Fibroblast of lung (primary cell): ENCODE measurements around the gene KRT4. TPM values are rescaled to one million over a fixed set of nuclear protein-coding genes. Genes with fewer than 3 reads are reported as not detected.

ENCODE experiments used
- DNase-seq, 2 donors: peaks; one replicate each; pipeline versions ENCODE4 v3.0.0 to v3.0.0-alpha.2; 2010; ENCODE audit warnings: low read depth in 2 of 2
- H2AFZ ChIP-seq: 2 replicates; pipeline ENCODE4 v1.5.1; 2012; ENCODE audit warnings: low read length, control low read depth, inconsistent platforms
- H3K27ac ChIP-seq: 2 replicates; pipeline ENCODE4 v1.5.1; 2011; ENCODE audit warnings: low read length, control low read depth; ENCODE audit not compliant: insufficient read depth
- H3K27me3 ChIP-seq: 2 replicates; pipeline ENCODE4 v1.5.1; 2011; ENCODE audit warnings: mild to moderate bottlenecking, low read length; ENCODE audit not compliant: control insufficient read depth, insufficient read depth
- H3K36me3 ChIP-seq: 2 replicates; pipeline ENCODE4 v1.5.1; 2011; ENCODE audit warnings: low read length; ENCODE audit not compliant: control insufficient read depth, insufficient read depth
- H3K4me1 ChIP-seq: 2 replicates; pipeline ENCODE4 v1.5.1; 2011; ENCODE audit warnings: low read length; ENCODE audit not compliant: control insufficient read depth, insufficient read depth; ENCODE audit errors: extremely low read depth
- H3K4me2 ChIP-seq: 2 replicates; pipeline ENCODE4 v1.5.1; 2011; ENCODE audit warnings: low read length, control low read depth; ENCODE audit not compliant: insufficient read depth; ENCODE audit errors: extremely low read depth
- H3K4me3 ChIP-seq, 4 experiments: fragments of 200-600 bp in 1 of 4; sonication (generic) in 1 of 4; replicated peaks in 1 of 4; 2 replicates each; pipeline ENCODE4 v1.5.1; 2011 to 2016; ENCODE audit warnings: low read length in 4 of 4, low read depth in 3 of 4, mild to moderate bottlenecking in 3 of 4, control low read depth in 2 of 4, inconsistent platforms in 1 of 4, mixed read lengths in 1 of 4; ENCODE audit not compliant: insufficient read depth in 1 of 4; ENCODE audit errors: control extremely low read depth in 1 of 4
- H3K79me2 ChIP-seq: 2 replicates; pipeline ENCODE4 v1.5.1; 2012; ENCODE audit warnings: mild to moderate bottlenecking, low read length, inconsistent platforms; ENCODE audit not compliant: control insufficient read depth, insufficient read depth
- H3K9ac ChIP-seq: 2 replicates; pipeline ENCODE4 v1.5.1; 2011; ENCODE audit warnings: mild to moderate bottlenecking, low read length, control low read depth; ENCODE audit not compliant: insufficient read depth
- H3K9me3 ChIP-seq: 2 replicates; pipeline ENCODE4 v1.5.1; 2012; ENCODE audit warnings: low read depth, low read length; ENCODE audit not compliant: control insufficient read depth, insufficient read depth
- H4K20me1 ChIP-seq: 2 replicates; pipeline ENCODE4 v1.5.1; 2011; ENCODE audit warnings: low read length; ENCODE audit not compliant: control insufficient read depth, insufficient read depth; ENCODE audit errors: extremely low read depth
- CTCF ChIP-seq, 2 donors: IDR thresholded peaks in 1 of 2; conservative IDR thresholded peaks in 1 of 2; 1 replicate in 1 of 2; 2 replicates in 1 of 2; pipeline ENCODE4 v1.5.1; 2011 to 2012; ENCODE audit warnings: low read length in 2 of 2, control low read depth in 1 of 2, inconsistent platforms in 1 of 2, low read depth in 1 of 2, mild to moderate bottlenecking in 1 of 2
- EZH2 ChIP-seq: IDR thresholded peaks from 2 replicates; pipeline ENCODE4 v1.5.1; 2012; ENCODE audit warnings: low read length, control low read depth, mild to moderate bottlenecking; ENCODE audit errors: missing control alignments
- polyA plus RNA-seq, 2 donors: library from polyadenylated mRNA; depleted of rRNA in 1 of 2; stranded (reverse) in 1 of 2; unstranded in 1 of 2; fragments of >200 nt; gene quantifications; 2 replicates each; pipeline ENCODE4 v1.2.1, GENCODE V29; 2011 to 2012; ENCODE audit warnings: missing spikeins in 1 of 2
- total RNA-seq: library from RNA; depleted of rRNA; stranded (reverse); fragments of >200 nt; gene quantifications from 2 replicates; pipeline ENCODE4 v1.2.1, GENCODE V29; 2014

Gene KRT4
- total and polyA plus RNA-seq, 2 donors (not counting 1 experiment from before 2014, with no cell fraction given) = under 0.01 to 0.23 TPM

GRCh38 chr12:52845946-52846345, 32.0 kb upstream of the KRT4 start:
- Histone ChIP-seq H4K20me1 (no peaks in the 10 kb centered on the region), H2AFZ (no peak overlapping the region), H3K27me3 (no peaks in the 10 kb centered on the region), H3K9me3 (no peaks in the 10 kb centered on the region), H3K79me2 (no peaks in the 10 kb centered on the region), H3K4me3 (no peak overlapping the region), H3K4me2 (no peak overlapping the region), H3K36me3 (no peaks in the 10 kb centered on the region), H3K9ac (no peak overlapping the region), H3K27ac (no peak overlapping the region), H3K4me1 (no peaks in the 10 kb centered on the region)
- DNase-seq = no peak
- TF ChIP-seq EZH2 (no peak), CTCF (conservative IDR thresholded peaks at IDR 0.05 in 1 of 2, IDR thresholded peaks at IDR 0.05 in 1 of 2; ENCODE audit: low read depth in 1 of 2, low read length in 2 of 2) (no peak)

GRCh38 chr12:52844386-52844785, 30.5 kb upstream of the KRT4 start:
- H3K79me2 ChIP-seq = no peaks in the 10 kb centered on the region
- H3K4me1 ChIP-seq = no peaks in the 10 kb centered on the region
- TF ChIP-seq CTCF (conservative IDR thresholded peaks at IDR 0.05 in 1 of 2, IDR thresholded peaks at IDR 0.05 in 1 of 2; ENCODE audit: low read depth in 1 of 2, low read length in 2 of 2) = no peak
- TF ChIP-seq EZH2 = no peak
- H2AFZ ChIP-seq = no peak overlapping the region
- DNase-seq = no peak
- no peaks in the 10 kb centered on the region for H3K9me3 ChIP-seq
- no peak overlapping the region for H3K9ac ChIP-seq
- H3K4me3 ChIP-seq = no peak overlapping the region
- H3K4me2 ChIP-seq = no peak overlapping the region
- H4K20me1 ChIP-seq = no peaks in the 10 kb centered on the region
- H3K27ac ChIP-seq = no peak overlapping the region
- no peaks in the 10 kb centered on the region for H3K27me3 ChIP-seq
- H3K36me3 ChIP-seq = no peaks in the 10 kb centered on the region

- no peaks in the 10 kb centered on the region for H3K27me3 ChIP-seq
- H3K9me3 ChIP-seq = no peaks in the 10 kb centered on the region
- H3K36me3 ChIP-seq = no peaks in the 10 kb centered on the region
- TF ChIP-seq EZH2 = no peak
- TF ChIP-seq CTCF (conservative IDR thresholded peaks at IDR 0.05 in 1 of 2, IDR thresholded peaks at IDR 0.05 in 1 of 2; ENCODE audit: low read depth in 1 of 2, low read length in 2 of 2) = no peak
- H3K79me2 ChIP-seq = no peaks in the 10 kb centered on the region
- H3K4me1 ChIP-seq = no peaks in the 10 kb centered on the region
- DNase-seq = no peak
- no peak overlapping the region for H3K4me2 ChIP-seq
- no peak overlapping the region for H3K9ac ChIP-seq
- no peak overlapping the region for H2AFZ ChIP-seq
- H4K20me1 ChIP-seq = no peaks in the 10 kb centered on the region
- no peak overlapping the region for H3K27ac ChIP-seq
- H3K4me3 ChIP-seq = no peak overlapping the region
Measured at GRCh38 chr12:52839436-52840105, 25.7 kb upstream of the KRT4 start.
